ENCODE results near the gene TPST2. TPM values are rescaled to one million over a fixed set of nuclear protein-coding genes. Genes with fewer than 3 reads are reported as not detected.
A peak's percentile ranks its signal among the peaks of the same experiment; 100 is the strongest.

The TPST2 gene
- polyA plus RNA-seq, 2 of the 4 experiments (the other 2 are of a cell fraction) = 10.3 to 10.5 TPM

DNA sequence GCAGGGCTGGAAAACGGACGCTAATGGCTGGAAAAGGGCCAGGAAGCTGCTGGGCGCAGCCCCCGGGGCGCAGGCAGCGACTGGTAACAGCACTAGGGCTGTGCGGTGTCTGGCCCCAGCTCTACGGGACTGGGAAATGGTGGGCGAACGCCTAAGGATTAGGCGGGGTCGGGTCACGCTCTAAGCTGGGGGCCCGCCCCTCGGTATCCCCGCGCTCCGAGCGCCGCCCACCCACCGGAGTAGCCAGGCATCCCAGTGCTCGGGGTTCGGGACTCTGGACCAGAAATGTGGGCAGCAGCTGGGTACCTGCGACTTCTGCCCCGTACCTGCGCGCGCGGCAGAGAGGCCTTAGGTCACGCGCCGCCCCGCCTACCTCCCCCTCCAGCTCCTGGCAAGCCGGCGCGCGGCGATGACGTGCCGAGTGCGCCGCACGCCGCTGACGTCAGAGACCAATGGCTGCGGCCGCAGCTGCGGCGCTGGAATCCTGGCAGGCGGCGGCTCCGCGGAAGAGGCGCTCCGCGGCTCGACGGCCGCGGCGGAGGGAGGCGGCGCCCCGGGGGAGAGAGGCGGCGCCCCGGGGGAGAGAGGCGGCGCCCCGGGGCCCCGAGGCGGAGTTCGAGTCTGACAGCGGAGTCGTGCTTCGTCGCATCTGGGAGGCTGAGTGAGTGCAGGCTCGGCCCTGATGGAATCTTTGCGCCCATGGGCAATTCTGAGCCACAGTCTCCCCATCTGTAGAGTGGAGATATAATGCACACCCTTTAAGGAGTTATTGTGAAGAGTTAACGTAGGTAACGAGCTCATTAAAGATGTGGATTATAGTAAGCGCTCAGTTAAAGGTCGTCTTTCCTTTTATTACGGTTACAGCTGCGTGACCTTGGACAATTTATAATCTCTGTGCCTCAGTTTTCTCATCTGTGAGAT is 106.2 kb downstream of the TPST2 start, which contains the start of the genes HPS4 and SRRD:
Gene HPS4, minus strand, starts transcription at position 345 of the 921 bp plus-strand sequence. CDS start 2,021 bp downstream, outside the sequence.
Gene SRRD, plus strand, starts transcription at position 439 of the 921 bp plus-strand sequence. Its CDS starts 14 bp downstream, at position 453.
- H3K27ac ChIP-seq = peak within 1 kb of the TSS; percentile 86 to 100
- peak within 1 kb of the TSS; percentile 84 for H3K4me3 ChIP-seq
- H3K9me3 ChIP-seq = no peaks in the 10 kb centered on the region
- peak; percentile 89 to 92 for ATAC-seq
- WGBS (ENCODE audit: missing lambda C conversion rate) = under 1% methylated on average over 24 of the region's 85 CpGs
- DNase-seq (ENCODE audit: low read depth in 1 of 2, low spot score in 1 of 2) = peak; percentile 62 to 86
- ChIA-PET CTCF (interaction anchor here (0.6 to 4.0 kb wide), 4 partner anchors 8 to 136 kb away, joined by 3 to 17 read pairs (median 3); no protein-coding TSS in a partner anchor), POLR2A (interaction anchor here (0.6 to 2.2 kb wide), 10 partner anchors 9 to 189 kb away, joined by 3 to 8 read pairs (median 4); partner anchors contain the start of gene TFIP11)
- H3K4me1 ChIP-seq = peaks cover 17% of the 10 kb centered on the region; the same call in 2 of the 3 replicates
- H3K4me2 ChIP-seq = peak within 1 kb of the TSS; percentile 94
- no peak for FAIRE-seq
- TF ChIP-seq BHLHE40 (IDR thresholded peaks at IDR 0.05; ENCODE audit: low read depth, low read length) (0 out of 2 replicates have a peak, but pooled peaks have one; percentile 12), HDAC2 (IDR thresholded peaks at IDR 0.05) (peak; percentile 97), ZFP36 (IDR thresholded peaks at IDR 0.05; ENCODE audit: borderline replicate concordance, partially characterized antibody) (peak; percentile 2), NPAS2 (CRISPR knock-in tag; IDR thresholded peaks at IDR 0.05; ENCODE audit: borderline replicate concordance) (no peak), KDM1A (IDR thresholded peaks at IDR 0.05; ENCODE audit: low read depth) (peak; percentile 98), HOXB13 (CRISPR knock-in tag; IDR thresholded peaks at IDR 0.05; ENCODE audit: low read depth) (no peak), GATA3 (IDR thresholded peaks at IDR 0.05; ENCODE audit: borderline replicate concordance) (no peak), FOSB (CRISPR knock-in tag; IDR thresholded peaks at IDR 0.05) (no peak), ESRRA (IDR thresholded peaks at IDR 0.05; ENCODE audit: borderline replicate concordance, low read length) (0 out of 2 replicates have a peak, but pooled peaks have one; percentile 14), HOXB5 (CRISPR knock-in tag; IDR thresholded peaks at IDR 0.05) (no peak), HMGXB4 (CRISPR knock-in tag; IDR thresholded peaks at IDR 0.05; ENCODE audit: borderline replicate concordance) (no peak), MAZ (IDR thresholded peaks at IDR 0.05; ENCODE audit: borderline replicate concordance, low read depth, low read length) (0 out of 2 replicates have a peak, but pooled peaks have one; percentile 40), POLR2A (IDR thresholded peaks at IDR 0.05; ENCODE audit: low read length) (peak; percentile 66), TP53 (CRISPR knock-in tag; IDR thresholded peaks at IDR 0.05) (no peak), ZC3H11A (IDR thresholded peaks at IDR 0.05) (no peak), FOSL2 (IDR thresholded peaks at IDR 0.05) (no peak), FOSL2 (CRISPR knock-in tag; IDR thresholded peaks at IDR 0.05) (peak; percentile 40; the same call in 1 of the 2 replicates), HOXA7 (CRISPR knock-in tag; IDR thresholded peaks at IDR 0.05) (no peak), EHMT2 (IDR thresholded peaks at IDR 0.05; ENCODE audit: low read depth) (no peak), TFCP2L1 (CRISPR knock-in tag; IDR thresholded peaks at IDR 0.05) (no peak), ATOH8 (CRISPR knock-in tag; IDR thresholded peaks at IDR 0.05; ENCODE audit: low read depth) (peak; percentile 35; the same call in 1 of the 2 replicates), FOXS1 (CRISPR knock-in tag; IDR thresholded peaks at IDR 0.05) (no peak), PHF8 (IDR thresholded peaks at IDR 0.05; ENCODE audit: borderline replicate concordance, low read depth) (peak; percentile 55; the same call in 1 of the 2 replicates), CTCF (IDR thresholded peaks at IDR 0.05) (no peak), JUN (IDR thresholded peaks at IDR 0.05) (peak; percentile 37 to 81; a peak in 3 of 5 replicates), ZSCAN20 (CRISPR knock-in tag; IDR thresholded peaks at IDR 0.05) (no peak), NR3C1 (IDR thresholded peaks at IDR 0.05) (no peak), SMC3 (IDR thresholded peaks at IDR 0.05) (no peak), RARB (CRISPR knock-in tag; IDR thresholded peaks at IDR 0.05) (no peak), RFX5 (IDR thresholded peaks at IDR 0.05) (no peak), KDM5A (IDR thresholded peaks at IDR 0.05) (peak; percentile 86), ZNF302 (CRISPR knock-in tag; IDR thresholded peaks at IDR 0.05) (no peak), JUNB (IDR thresholded peaks at IDR 0.05) (no peak)
- TF ChIP-seq, protein P1, sequence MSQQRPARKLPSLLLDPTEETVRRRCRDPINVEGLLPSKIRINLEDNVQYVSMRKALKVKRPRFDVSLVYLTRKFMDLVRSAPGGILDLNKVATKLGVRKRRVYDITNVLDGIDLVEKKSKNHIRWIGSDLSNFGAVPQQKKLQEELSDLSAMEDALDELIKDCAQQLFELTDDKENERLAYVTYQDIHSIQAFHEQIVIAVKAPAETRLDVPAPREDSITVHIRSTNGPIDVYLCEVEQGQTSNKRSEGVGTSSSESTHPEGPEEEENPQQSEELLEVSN (IDR thresholded peaks at IDR 0.05; ENCODE audit: borderline replicate concordance, low read depth) = no peak
- TF ChIP-seq, protein P2, sequence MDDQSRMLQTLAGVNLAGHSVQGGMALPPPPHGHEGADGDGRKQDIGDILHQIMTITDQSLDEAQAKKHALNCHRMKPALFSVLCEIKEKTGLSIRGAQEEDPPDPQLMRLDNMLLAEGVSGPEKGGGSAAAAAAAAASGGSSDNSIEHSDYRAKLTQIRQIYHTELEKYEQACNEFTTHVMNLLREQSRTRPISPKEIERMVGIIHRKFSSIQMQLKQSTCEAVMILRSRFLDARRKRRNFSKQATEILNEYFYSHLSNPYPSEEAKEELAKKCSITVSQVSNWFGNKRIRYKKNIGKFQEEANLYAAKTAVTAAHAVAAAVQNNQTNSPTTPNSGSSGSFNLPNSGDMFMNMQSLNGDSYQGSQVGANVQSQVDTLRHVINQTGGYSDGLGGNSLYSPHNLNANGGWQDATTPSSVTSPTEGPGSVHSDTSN (IDR thresholded peaks at IDR 0.05) = no peak
- TF ChIP-seq, protein P3, sequence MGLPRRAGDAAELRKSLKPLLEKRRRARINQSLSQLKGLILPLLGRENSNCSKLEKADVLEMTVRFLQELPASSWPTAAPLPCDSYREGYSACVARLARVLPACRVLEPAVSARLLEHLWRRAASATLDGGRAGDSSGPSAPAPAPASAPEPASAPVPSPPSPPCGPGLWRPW (IDR thresholded peaks at IDR 0.05) = no peak
